HepG2 (cell line): ENCODE data around the gene PSMB8. TPM values are rescaled to one million over a fixed set of nuclear protein-coding genes. Genes with fewer than 3 reads are reported as not detected.
A peak's percentile ranks its signal among the peaks of the same experiment; 100 is the strongest.

Source experiments
- ATAD3A ChIP-seq: sonication (generic); formaldehyde crosslinking; IDR thresholded peaks from 2 replicates; pipeline ENCODE4 v1.4.0; 2020; ENCODE audit warnings: missing genetic modification reagents
- CAMTA2 ChIP-seq: sonication (generic); formaldehyde crosslinking; IDR thresholded peaks from 2 replicates; pipeline ENCODE4 v1.4.0; 2020; ENCODE audit warnings: mild to moderate bottlenecking, missing genetic modification reagents, borderline replicate concordance
- CBX1 ChIP-seq: IDR thresholded peaks from one replicate; pipeline ENCODE4 v1.6.1; 2016; ENCODE audit warnings: antibody characterized with exemption, low read depth
- HNRNPUL1 ChIP-seq: fragments of 200-400 bp; formaldehyde crosslinking; IDR thresholded peaks from 2 replicates; pipeline ENCODE4 v1.6.1; 2017; ENCODE audit warnings: low read depth, mild to moderate bottlenecking, low read length, moderate library complexity
- MEF2D ChIP-seq: sonication (generic); formaldehyde crosslinking; IDR thresholded peaks from 2 replicates; pipeline ENCODE4 v1.5.1; 2020; ENCODE audit warnings: mild to moderate bottlenecking, missing genetic modification reagents
- NKX3-1 ChIP-seq: sonication (generic); formaldehyde crosslinking; IDR thresholded peaks from 2 replicates; pipeline ENCODE4 v1.5.0; 2020; ENCODE audit warnings: missing genetic modification reagents
- SCMH1 ChIP-seq: sonication (generic); formaldehyde crosslinking; IDR thresholded peaks from 2 replicates; pipeline ENCODE4 v1.9.0; 2021; ENCODE audit warnings: missing genetic modification reagents, mild to moderate bottlenecking, borderline replicate concordance
- SOX13 ChIP-seq, 3 experiments: fragments of 450-650 bp in 1 of 3; sonication (generic) in 1 of 3; formaldehyde crosslinking in 1 of 3; IDR thresholded peaks in 2 of 3; conservative IDR thresholded peaks in 1 of 3; 2 replicates each; pipeline versions ENCODE4 v1.5.0 to v1.6.1; 2016 to 2020; ENCODE audit warnings: antibody characterized with exemption in 1 of 3, mild to moderate bottlenecking in 1 of 3, missing compliant biosample characterization in 1 of 3, missing genetic modification reagents in 1 of 3, moderate library complexity in 1 of 3
- SP1 ChIP-seq, 2 experiments: fragments of 450-650 bp in 1 of 2; sonication (generic) in 1 of 2; formaldehyde crosslinking in 1 of 2; IDR thresholded peaks; 2 replicates each; pipeline versions ENCODE4 v1.4.0 to v1.6.1; 2016 to 2020; ENCODE audit warnings: missing genetic modification reagents in 1 of 2
- STAT5B ChIP-seq: sonication (generic); formaldehyde crosslinking; IDR thresholded peaks from 2 replicates; pipeline ENCODE4 v1.4.0; 2020; ENCODE audit warnings: missing genetic modification reagents
- SYNCRIP ChIP-seq: fragments of 200-400 bp; formaldehyde crosslinking; IDR thresholded peaks from 2 replicates; pipeline ENCODE4 v1.6.1; 2018; ENCODE audit warnings: mild to moderate bottlenecking, low read depth, low read length; ENCODE audit not compliant: insufficient read depth
- TBX3 ChIP-seq: fragments of 450-650 bp; IDR thresholded peaks from 2 replicates; pipeline ENCODE4 v1.6.1; 2017; ENCODE audit warnings: antibody characterized with exemption, mild to moderate bottlenecking, inconsistent platforms, borderline replicate concordance
- ZBTB38 ChIP-seq: sonication (generic); formaldehyde crosslinking; IDR thresholded peaks from 2 replicates; pipeline ENCODE4 v1.5.1; 2020; ENCODE audit warnings: mild to moderate bottlenecking, missing genetic modification reagents
- ZNF235 ChIP-seq: sonication (generic); formaldehyde crosslinking; IDR thresholded peaks from 2 replicates; pipeline ENCODE4 v1.8.1; 2023; ENCODE audit warnings: mild to moderate bottlenecking, missing genetic modification reagents, borderline replicate concordance
- ZNF292 ChIP-seq: sonication (generic); formaldehyde crosslinking; IDR thresholded peaks from 2 replicates; pipeline ENCODE4 v1.8.1; 2022; ENCODE audit warnings: mild to moderate bottlenecking, low read depth, missing genetic modification reagents, borderline replicate concordance
- ZNF768 ChIP-seq: sonication (generic); formaldehyde crosslinking; IDR thresholded peaks from 2 replicates; pipeline ENCODE4 v1.4.0; 2020; ENCODE audit warnings: missing genetic modification reagents
- polyA plus RNA-seq, 8 experiments: library from polyadenylated mRNA; depleted of rRNA in 3 of 8; stranded (reverse) in 7 of 8; unstranded in 1 of 8; fragments of >200 nt; fragmentation: Illumina TruSeq in 4 of 8; extraction: Trizol in 4 of 8; gene quantifications; 2 replicates each; pipeline versions ENCODE4 v1.2.1 to v1.2.3, GENCODE V29; 2011 to 2016; ENCODE audit warnings: low read depth in 4 of 8, missing spikeins in 1 of 8, mixed read lengths in 1 of 8; ENCODE audit not compliant: insufficient read depth in 1 of 8
- total RNA-seq, 5 experiments: library from RNA; depleted of rRNA; stranded (reverse); fragments of >200 nt; fragmentation: Illumina TruSeq; extraction: Trizol; gene quantifications; 2 replicates each; pipeline ENCODE4 v1.2.3, GENCODE V29; 2016; ENCODE audit warnings: low read depth in 1 of 5
- TF ChIP-seq, protein P1 (sequence below): sonication (generic); formaldehyde crosslinking; IDR thresholded peaks from 2 replicates; pipeline ENCODE4 v1.4.0; 2020; ENCODE audit warnings: missing genetic modification reagents
- TF ChIP-seq, protein P2 (sequence below): fragments of 450-650 bp; IDR thresholded peaks from 2 replicates; pipeline ENCODE4 v1.6.1; 2017; ENCODE audit warnings: mild to moderate bottlenecking
- TF ChIP-seq, protein P3 (sequence below): sonication (generic); formaldehyde crosslinking; IDR thresholded peaks from 2 replicates; pipeline ENCODE4 v1.4.0; 2020; ENCODE audit warnings: mild to moderate bottlenecking, missing genetic modification reagents

Gene PSMB8
- total and polyA plus RNA-seq, 2 of the 13 experiments (the other 11 are each of a cell fraction or from before 2014, with no cell fraction given): 30.7 to 64.7 TPM

DNA sequence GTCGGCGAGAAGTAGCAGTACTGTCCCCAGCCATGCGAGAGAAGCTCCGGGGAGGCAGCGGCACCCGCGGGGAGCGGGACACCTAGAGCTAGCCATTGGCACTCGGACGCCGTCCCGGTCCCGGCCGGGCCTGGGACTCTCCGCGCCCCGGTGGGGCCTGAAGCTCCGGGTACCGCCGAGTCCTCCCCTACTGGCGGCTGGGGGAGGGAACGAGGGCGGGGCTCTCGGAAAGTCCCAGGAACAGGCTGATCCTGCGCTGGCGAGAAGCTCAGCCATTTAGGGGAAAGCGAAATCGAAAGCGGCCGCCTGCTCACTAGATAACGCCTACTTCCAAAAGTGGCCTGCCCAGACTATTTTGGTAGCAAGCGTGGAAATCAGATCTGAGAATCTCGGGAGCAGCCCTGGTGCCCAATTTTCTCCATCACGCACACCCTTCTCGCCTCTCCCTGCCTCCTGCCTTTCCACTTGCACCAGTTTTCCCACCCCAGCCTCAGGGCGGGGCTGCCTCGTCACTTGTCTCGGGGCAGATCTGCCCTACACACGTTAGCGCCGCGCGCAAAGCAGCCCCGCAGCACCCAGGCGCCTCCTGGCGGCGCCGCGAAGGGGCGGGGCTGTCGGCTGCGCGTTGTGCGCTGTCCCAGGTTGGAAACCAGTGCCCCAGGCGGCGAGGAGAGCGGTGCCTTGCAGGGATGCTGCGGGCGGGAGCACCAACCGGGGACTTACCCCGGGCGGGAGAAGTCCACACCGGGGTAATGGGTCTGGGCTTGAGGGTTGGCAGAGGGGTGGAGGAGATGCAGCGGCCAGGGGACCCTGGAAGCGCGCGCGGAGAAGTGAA lies 9.9 kb upstream of the PSMB8 start, which contains the start of the genes PSMB9 and TAP1 (continued):
- TF ChIP-seq SP1 (IDR thresholded peaks at IDR 0.05) (no peak), SP1 (CRISPR knock-in tag; IDR thresholded peaks at IDR 0.05) (peak; percentile 94), CBX1 (peak; percentile 62), ZNF235 (CRISPR knock-in tag) (no peak), ZNF292 (no peak), CAMTA2 (no peak), HNRNPUL1 (no peak), STAT5B (CRISPR knock-in tag) (no peak), ATAD3A (CRISPR knock-in tag) (no peak), MEF2D (CRISPR knock-in tag) (no peak; the same call in 1 of the 2 replicates), ZBTB38 (peak; percentile 78), NKX3-1 (CRISPR knock-in tag) (peak; percentile 82), SCMH1 (CRISPR knock-in tag) (no peak), SOX13 (IDR thresholded peaks at IDR 0.05) (no peak), SOX13 (CRISPR knock-in tag; conservative IDR thresholded peaks at IDR 0.05 in 1 of 2, IDR thresholded peaks at IDR 0.05 in 1 of 2) (peak in 1 of 2 experiments; percentile 12; a peak in 1 of 4 replicates), TBX3 (no peak), ZNF768 (peak; percentile 7; the same call in 1 of the 2 replicates), SYNCRIP (no peak)
- TF ChIP-seq, protein P1, sequence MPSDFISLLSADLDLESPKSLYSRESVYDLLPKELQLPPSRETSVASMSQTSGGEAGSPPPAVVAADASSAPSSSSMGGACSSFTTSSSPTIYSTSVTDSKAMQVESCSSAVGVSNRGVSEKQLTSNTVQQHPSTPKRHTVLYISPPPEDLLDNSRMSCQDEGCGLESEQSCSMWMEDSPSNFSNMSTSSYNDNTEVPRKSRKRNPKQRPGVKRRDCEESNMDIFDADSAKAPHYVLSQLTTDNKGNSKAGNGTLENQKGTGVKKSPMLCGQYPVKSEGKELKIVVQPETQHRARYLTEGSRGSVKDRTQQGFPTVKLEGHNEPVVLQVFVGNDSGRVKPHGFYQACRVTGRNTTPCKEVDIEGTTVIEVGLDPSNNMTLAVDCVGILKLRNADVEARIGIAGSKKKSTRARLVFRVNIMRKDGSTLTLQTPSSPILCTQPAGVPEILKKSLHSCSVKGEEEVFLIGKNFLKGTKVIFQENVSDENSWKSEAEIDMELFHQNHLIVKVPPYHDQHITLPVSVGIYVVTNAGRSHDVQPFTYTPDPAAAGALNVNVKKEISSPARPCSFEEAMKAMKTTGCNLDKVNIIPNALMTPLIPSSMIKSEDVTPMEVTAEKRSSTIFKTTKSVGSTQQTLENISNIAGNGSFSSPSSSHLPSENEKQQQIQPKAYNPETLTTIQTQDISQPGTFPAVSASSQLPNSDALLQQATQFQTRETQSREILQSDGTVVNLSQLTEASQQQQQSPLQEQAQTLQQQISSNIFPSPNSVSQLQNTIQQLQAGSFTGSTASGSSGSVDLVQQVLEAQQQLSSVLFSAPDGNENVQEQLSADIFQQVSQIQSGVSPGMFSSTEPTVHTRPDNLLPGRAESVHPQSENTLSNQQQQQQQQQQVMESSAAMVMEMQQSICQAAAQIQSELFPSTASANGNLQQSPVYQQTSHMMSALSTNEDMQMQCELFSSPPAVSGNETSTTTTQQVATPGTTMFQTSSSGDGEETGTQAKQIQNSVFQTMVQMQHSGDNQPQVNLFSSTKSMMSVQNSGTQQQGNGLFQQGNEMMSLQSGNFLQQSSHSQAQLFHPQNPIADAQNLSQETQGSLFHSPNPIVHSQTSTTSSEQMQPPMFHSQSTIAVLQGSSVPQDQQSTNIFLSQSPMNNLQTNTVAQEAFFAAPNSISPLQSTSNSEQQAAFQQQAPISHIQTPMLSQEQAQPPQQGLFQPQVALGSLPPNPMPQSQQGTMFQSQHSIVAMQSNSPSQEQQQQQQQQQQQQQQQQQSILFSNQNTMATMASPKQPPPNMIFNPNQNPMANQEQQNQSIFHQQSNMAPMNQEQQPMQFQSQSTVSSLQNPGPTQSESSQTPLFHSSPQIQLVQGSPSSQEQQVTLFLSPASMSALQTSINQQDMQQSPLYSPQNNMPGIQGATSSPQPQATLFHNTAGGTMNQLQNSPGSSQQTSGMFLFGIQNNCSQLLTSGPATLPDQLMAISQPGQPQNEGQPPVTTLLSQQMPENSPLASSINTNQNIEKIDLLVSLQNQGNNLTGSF (CRISPR knock-in tag): 0 out of 2 replicates have a peak, but pooled peaks have one; percentile 25
- TF ChIP-seq, protein P2, sequence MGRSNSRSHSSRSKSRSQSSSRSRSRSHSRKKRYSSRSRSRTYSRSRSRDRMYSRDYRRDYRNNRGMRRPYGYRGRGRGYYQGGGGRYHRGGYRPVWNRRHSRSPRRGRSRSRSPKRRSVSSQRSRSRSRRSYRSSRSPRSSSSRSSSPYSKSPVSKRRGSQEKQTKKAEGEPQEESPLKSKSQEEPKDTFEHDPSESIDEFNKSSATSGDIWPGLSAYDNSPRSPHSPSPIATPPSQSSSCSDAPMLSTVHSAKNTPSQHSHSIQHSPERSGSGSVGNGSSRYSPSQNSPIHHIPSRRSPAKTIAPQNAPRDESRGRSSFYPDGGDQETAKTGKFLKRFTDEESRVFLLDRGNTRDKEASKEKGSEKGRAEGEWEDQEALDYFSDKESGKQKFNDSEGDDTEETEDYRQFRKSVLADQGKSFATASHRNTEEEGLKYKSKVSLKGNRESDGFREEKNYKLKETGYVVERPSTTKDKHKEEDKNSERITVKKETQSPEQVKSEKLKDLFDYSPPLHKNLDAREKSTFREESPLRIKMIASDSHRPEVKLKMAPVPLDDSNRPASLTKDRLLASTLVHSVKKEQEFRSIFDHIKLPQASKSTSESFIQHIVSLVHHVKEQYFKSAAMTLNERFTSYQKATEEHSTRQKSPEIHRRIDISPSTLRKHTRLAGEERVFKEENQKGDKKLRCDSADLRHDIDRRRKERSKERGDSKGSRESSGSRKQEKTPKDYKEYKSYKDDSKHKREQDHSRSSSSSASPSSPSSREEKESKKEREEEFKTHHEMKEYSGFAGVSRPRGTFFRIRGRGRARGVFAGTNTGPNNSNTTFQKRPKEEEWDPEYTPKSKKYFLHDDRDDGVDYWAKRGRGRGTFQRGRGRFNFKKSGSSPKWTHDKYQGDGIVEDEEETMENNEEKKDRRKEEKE: no peak
- TF ChIP-seq, protein P3, sequence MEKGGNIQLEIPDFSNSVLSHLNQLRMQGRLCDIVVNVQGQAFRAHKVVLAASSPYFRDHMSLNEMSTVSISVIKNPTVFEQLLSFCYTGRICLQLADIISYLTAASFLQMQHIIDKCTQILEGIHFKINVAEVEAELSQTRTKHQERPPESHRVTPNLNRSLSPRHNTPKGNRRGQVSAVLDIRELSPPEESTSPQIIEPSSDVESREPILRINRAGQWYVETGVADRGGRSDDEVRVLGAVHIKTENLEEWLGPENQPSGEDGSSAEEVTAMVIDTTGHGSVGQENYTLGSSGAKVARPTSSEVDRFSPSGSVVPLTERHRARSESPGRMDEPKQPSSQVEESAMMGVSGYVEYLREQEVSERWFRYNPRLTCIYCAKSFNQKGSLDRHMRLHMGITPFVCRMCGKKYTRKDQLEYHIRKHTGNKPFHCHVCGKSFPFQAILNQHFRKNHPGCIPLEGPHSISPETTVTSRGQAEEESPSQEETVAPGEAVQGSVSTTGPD: no peak
